Peyer's patch (tissue), 4 donors: Measurements from ENCODE around the gene ICAM1.

Experiments used
- CTCF ChIP-seq, 6 experiments: fragments of 450-650 bp in 4 of 6; fragments of 200-600 bp in 2 of 6; sonication (generic) in 1 of 6; IDR thresholded peaks; one replicate each; pipeline ENCODE4 v1.5.1; 2017 to 2019; ENCODE audit warnings: antibody characterized with exemption in 6 of 6, mild to moderate bottlenecking in 3 of 6, moderate library complexity in 1 of 6
- POLR2A ChIP-seq, 2 donors: fragments of 450-650 bp; IDR thresholded peaks; one replicate each; pipeline ENCODE4 v1.5.1; 2017; ENCODE audit warnings: antibody characterized with exemption in 2 of 2, mild to moderate bottlenecking in 2 of 2, moderate library complexity in 2 of 2

GRCh38 chr19:10226376-10227025, 44.4 kb upstream of the ICAM1 start:
- TF ChIP-seq POLR2A (IDR thresholded peaks at IDR 0.05), result no peak
- no peak for TF ChIP-seq CTCF (IDR thresholded peaks at IDR 0.05)
